HepG2 (cell line): ENCODE results near the gene CREM. TPM values are rescaled to one million over a fixed set of nuclear protein-coding genes. Genes with fewer than 3 reads are reported as not detected.
"Not testable (repeated sequence)": the region's sequence is repeated elsewhere in the genome, so short reads cannot be mapped to it uniquely, and the experiment has no call there.

Experiments used
- ATAC-seq: fragments of 200-7000 bp; cut with Tn5 transposase; 3 replicates; pipeline ENCODE4 v1.9.1; 2020; ENCODE audit warnings: mild to moderate bottlenecking, moderate library complexity
- BruUV-seq: library from RNA; stranded (reverse); fragments of 400-500 nt; replicated peaks from 2 replicates; lab custom pipeline; 2021; lab: Mats Ljungman, UMichigan
- CTCF ChIA-PET: fragments of 300-600 bp; formaldehyde crosslinking; extraction: SDS; loops from one replicate; lab custom pipeline; 2021; ENCODE audit warnings: low total read pairs, inconsistent platforms, low intra/inter-chr PET ratio; lab: Yijun Ruan, JAX
- POLR2A ChIA-PET: fragments of 350-600 bp; sonication (Branson Sonifier 250); formaldehyde crosslinking; loops from one replicate; lab custom pipeline; 2020; ENCODE audit warnings: antibody characterized with exemption, inconsistent platforms; lab: Yijun Ruan, JAX
- DNase-seq: peaks from one replicate; pipeline ENCODE4 v3.0.0-alpha.2; 2015; ENCODE audit warnings: low spot score
- FAIRE-seq: peaks from 3 replicates; lab custom pipeline; 2011; peaks lifted over from hg19 to GRCh38; lab: Jason Lieb, UNC
- H2AFZ ChIP-seq: one replicate; pipeline ENCODE4 v1.6.1; 2011; ENCODE audit warnings: low read length, inconsistent platforms
- H3K27ac ChIP-seq: fragments of 300-600 bp; 3 replicates; pipeline ENCODE4 v1.8.0; 2011; ENCODE audit warnings: mixed run types, mild to moderate bottlenecking, mixed read lengths, low read length, inconsistent platforms; ENCODE audit not compliant: insufficient read depth; ENCODE audit errors: extremely low read length
- H3K27me3 ChIP-seq, 2 experiments: fragments of 200-600 bp in 1 of 2; 2 replicates in 1 of 2; 3 replicates in 1 of 2; pipeline versions ENCODE4 v1.6.0 to v1.8.0; 2011; ENCODE audit warnings: low read length in 2 of 2, mild to moderate bottlenecking in 2 of 2, moderate library complexity in 2 of 2, inconsistent platforms in 1 of 2; ENCODE audit not compliant: insufficient read depth in 2 of 2, control insufficient read depth in 1 of 2
- H3K36me3 ChIP-seq, 2 experiments: fragments of 200-600 bp in 1 of 2; replicated peaks in 1 of 2; 2 replicates in 1 of 2; 3 replicates in 1 of 2; pipeline versions ENCODE4 v1.5.1 to v1.8.0; 2011; ENCODE audit warnings: low read length in 2 of 2, inconsistent platforms in 1 of 2; ENCODE audit not compliant: insufficient read depth in 2 of 2, control insufficient read depth in 1 of 2
- H3K4me1 ChIP-seq: 2 replicates; pipeline ENCODE4 v1.5.1; 2012; ENCODE audit warnings: low read length, inconsistent platforms; ENCODE audit not compliant: insufficient read depth
- H3K4me2 ChIP-seq: 2 replicates; pipeline ENCODE4 v1.6.0; 2011; ENCODE audit warnings: low read depth, low read length, inconsistent platforms
- H3K4me3 ChIP-seq, 3 experiments: fragments of 200-600 bp in 1 of 3; sonication (generic), shearing (Covaris generic) in 1 of 3; replicated peaks in 1 of 3; 2 replicates each; pipeline ENCODE4 v1.5.1; 2011 to 2016; ENCODE audit warnings: low read length in 3 of 3, inconsistent platforms in 2 of 3, low read depth in 2 of 3, mild to moderate bottlenecking in 2 of 3, control low read depth in 1 of 3, mixed read lengths in 1 of 3; ENCODE audit not compliant: insufficient read depth in 1 of 3
- H3K79me2 ChIP-seq: one replicate; pipeline ENCODE4 v1.6.1; 2011; ENCODE audit warnings: low read length, inconsistent platforms; ENCODE audit not compliant: insufficient read depth
- H3K9ac ChIP-seq: 2 replicates; pipeline ENCODE4 v1.6.0; 2011; ENCODE audit warnings: mild to moderate bottlenecking, low read depth, low read length, inconsistent platforms; ENCODE audit not compliant: insufficient read depth
- H3K9me3 ChIP-seq: 2 replicates; pipeline ENCODE4 v1.5.1; 2012; ENCODE audit warnings: mild to moderate bottlenecking, low read length
- H4K20me1 ChIP-seq: 2 replicates; pipeline ENCODE4 v1.6.0; 2011; ENCODE audit warnings: inconsistent platforms, mild to moderate bottlenecking, low read length, moderate library complexity; ENCODE audit not compliant: insufficient read depth
- AGO2 ChIP-seq: fragments of 200-400 bp; formaldehyde crosslinking; optimal IDR thresholded peaks from 2 replicates; pipeline ENCODE3; 2017; ENCODE audit warnings: mild to moderate bottlenecking, low read depth, low read length, moderate library complexity
- ARID4A ChIP-seq: sonication (generic); formaldehyde crosslinking; IDR thresholded peaks from 2 replicates; pipeline ENCODE4 v1.5.0; 2020; ENCODE audit warnings: mild to moderate bottlenecking, missing genetic modification reagents, borderline replicate concordance
- ATAD3A ChIP-seq: sonication (generic); formaldehyde crosslinking; IDR thresholded peaks from 2 replicates; pipeline ENCODE4 v1.4.0; 2020; ENCODE audit warnings: missing genetic modification reagents
- BCL6 ChIP-seq: IDR thresholded peaks from 2 replicates; pipeline ENCODE4 v1.6.1; 2016; ENCODE audit warnings: missing genetic modification reagents, missing compliant biosample characterization
- EEA1 ChIP-seq: sonication (generic); formaldehyde crosslinking; IDR thresholded peaks from 2 replicates; pipeline ENCODE4 v1.5.1; 2020; ENCODE audit warnings: mild to moderate bottlenecking, missing genetic modification reagents, borderline replicate concordance
- FOSL2 ChIP-seq: sonication (generic); formaldehyde crosslinking; IDR thresholded peaks from 2 replicates; pipeline ENCODE4 v1.4.0; 2020; ENCODE audit warnings: missing genetic modification reagents
- HNF4A ChIP-seq: sonication (generic); formaldehyde crosslinking; IDR thresholded peaks from 2 replicates; pipeline ENCODE4 v1.4.0; 2020; ENCODE audit warnings: missing genetic modification reagents
- KLF12 ChIP-seq: sonication (generic); formaldehyde crosslinking; IDR thresholded peaks from 2 replicates; pipeline ENCODE4 v1.4.0; 2020; ENCODE audit warnings: missing genetic modification reagents, borderline replicate concordance
- MAF1 ChIP-seq: sonication (generic); formaldehyde crosslinking; IDR thresholded peaks from 2 replicates; pipeline ENCODE4 v1.5.0; 2020; ENCODE audit warnings: missing genetic modification reagents, borderline replicate concordance
- NFATC3 ChIP-seq: sonication (generic); formaldehyde crosslinking; IDR thresholded peaks from 2 replicates; pipeline ENCODE4 v1.5.1; 2020; ENCODE audit warnings: mild to moderate bottlenecking, missing genetic modification reagents
- NFIC ChIP-seq: IDR thresholded peaks from 2 replicates; pipeline ENCODE4 v1.6.1; 2012; ENCODE audit warnings: mild to moderate bottlenecking, low read length, inconsistent platforms
- NFKBIZ ChIP-seq: IDR thresholded peaks from 2 replicates; pipeline ENCODE4 v1.6.1; 2018; ENCODE audit warnings: missing genetic modification reagents, missing compliant biosample characterization
- TOPORS ChIP-seq: sonication (generic); formaldehyde crosslinking; IDR thresholded peaks from 2 replicates; pipeline ENCODE4 v1.8.0; 2023; ENCODE audit warnings: mild to moderate bottlenecking, missing genetic modification reagents
- WIZ ChIP-seq: sonication (generic); formaldehyde crosslinking; IDR thresholded peaks from 2 replicates; pipeline ENCODE4 v1.5.1; 2020; ENCODE audit warnings: mild to moderate bottlenecking, missing genetic modification reagents
- ZBTB21 ChIP-seq: sonication (generic); formaldehyde crosslinking; IDR thresholded peaks from 2 replicates; pipeline ENCODE4 v1.4.0; 2020; ENCODE audit warnings: missing genetic modification reagents
- ZNF543 ChIP-seq: sonication (generic); formaldehyde crosslinking; IDR thresholded peaks from 2 replicates; pipeline ENCODE4 v1.4.0; 2020; ENCODE audit warnings: mild to moderate bottlenecking, missing genetic modification reagents
- ZNF652 ChIP-seq: IDR thresholded peaks from 2 replicates; pipeline ENCODE4 v1.6.1; 2016; ENCODE audit warnings: low read depth, borderline replicate concordance
- ZNF674 ChIP-seq: sonication (generic); formaldehyde crosslinking; IDR thresholded peaks from 2 replicates; pipeline ENCODE4 v1.5.0; 2020; ENCODE audit warnings: low read depth, mild to moderate bottlenecking, missing genetic modification reagents
- ZNF7 ChIP-seq: IDR thresholded peaks from 2 replicates; pipeline ENCODE4 v1.6.1; 2016; ENCODE audit warnings: missing biosample characterization, missing genetic modification reagents
- ZNF788 ChIP-seq: sonication (generic); formaldehyde crosslinking; IDR thresholded peaks from 2 replicates; pipeline ENCODE4 v1.5.0; 2020; ENCODE audit warnings: mild to moderate bottlenecking, missing genetic modification reagents, borderline replicate concordance
- ZNF841 ChIP-seq: sonication (generic); formaldehyde crosslinking; IDR thresholded peaks from 2 replicates; pipeline ENCODE4 v1.8.1; 2023; ENCODE audit warnings: missing genetic modification reagents, borderline replicate concordance
- ZSCAN22 ChIP-seq: sonication (generic); formaldehyde crosslinking; IDR thresholded peaks from 2 replicates; pipeline ENCODE4 v1.4.0; 2020; ENCODE audit warnings: mild to moderate bottlenecking, missing genetic modification reagents
- WGBS: methylation state at CpG from one replicate; pipeline ENCODE4 v1.1.6; 2017; ENCODE audit warnings: low lambda C conversion rate; 5-methylcytosine and 5-hydroxymethylcytosine counted together
- in situ Hi-C: cut with HindIII; loops from 2 replicates; pipeline ENCODE4 v1.10.0; 2017; ENCODE audit warnings: low pct_unique_long_range_greater_than_20kb; ENCODE audit not compliant: extremely low pct_ligation_motif_present
- intact Hi-C: fragments of 100-400 bp; cut with micrococcal nuclease; formaldehyde crosslinking; loops from one replicate; pipeline ENCODE4 v1.10.0; 2022; ENCODE audit not compliant: unreplicated experiment
- polyA plus RNA-seq, 8 experiments: library from polyadenylated mRNA; depleted of rRNA in 3 of 8; stranded (reverse) in 7 of 8; unstranded in 1 of 8; fragments of >200 nt; fragmentation: Illumina TruSeq in 4 of 8; extraction: Trizol in 4 of 8; gene quantifications; 2 replicates each; pipeline versions ENCODE4 v1.2.1 to v1.2.3, GENCODE V29; 2011 to 2016; ENCODE audit warnings: low read depth in 4 of 8, missing spikeins in 1 of 8, mixed read lengths in 1 of 8; ENCODE audit not compliant: insufficient read depth in 1 of 8
- total RNA-seq, 5 experiments: library from RNA; depleted of rRNA; stranded (reverse); fragments of >200 nt; fragmentation: Illumina TruSeq; extraction: Trizol; gene quantifications; 2 replicates each; pipeline ENCODE4 v1.2.3, GENCODE V29; 2016; ENCODE audit warnings: low read depth in 1 of 5

The CREM gene
- total and polyA plus RNA-seq, 2 of the 13 experiments (the other 11 are each of a cell fraction or from before 2014, with no cell fraction given) = 21.3 to 25.4 TPM

GRCh38 chr10:35216303-35216905, 89.8 kb downstream of the CREM start:
- POLR2A ChIA-PET = interaction anchor here (1.4 to 2.7 kb wide), 2 partner anchors 20 to 89 kb away, joined by 3 to 26 read pairs; partner anchors contain the start of gene CREM

GRCh38 chr10:35216956-35217355, 90.3 kb downstream of the CREM start:
- in situ Hi-C loops = loop anchor here (5.0 kb wide), 1 partner anchor 95 kb away; no protein-coding TSS in a partner anchor
- not testable (repeated sequence) for FAIRE-seq

More at GRCh38 chr10:35216303-35216905, 89.8 kb downstream of the CREM start:
- no TSS peak for BruUV-seq
- CTCF ChIA-PET = no interaction called here
- Histone ChIP-seq H2AFZ (no peak overlapping the region), H3K79me2 (no peaks in the 10 kb centered on the region), H3K4me3 (no peak overlapping the region), H3K27me3 (no peaks in the 10 kb centered on the region), H4K20me1 (no peaks in the 10 kb centered on the region), H3K9ac (no peak overlapping the region), H3K4me2 (no peak overlapping the region), H3K9me3 (no peaks in the 10 kb centered on the region), H3K27ac (no peak overlapping the region), H3K4me1 (peaks cover 64% of the 10 kb centered on the region), H3K36me3 (no peaks in the 10 kb centered on the region)
- DNase-seq (peak; percentile 29), ATAC-seq (peak; percentile 72), FAIRE-seq (no peak)
- in situ Hi-C loops = loop anchor here (5.0 kb wide), 1 partner anchor 94 kb away; no protein-coding TSS in a partner anchor
- WGBS = 44% methylated on average over 3 of the region's 6 CpGs
- no peak for TF ChIP-seq MAF1 (CRISPR knock-in tag)
- no peak for TF ChIP-seq ZSCAN22
- peak; percentile 16; the same call in 1 of the 2 replicates for TF ChIP-seq HNF4A (CRISPR knock-in tag)
- no peak for TF ChIP-seq EEA1 (CRISPR knock-in tag)
- no peak for TF ChIP-seq NFIC
- no peak for TF ChIP-seq ZNF841
- 0 out of 2 replicates have a peak, but pooled peaks have one; percentile 10 for TF ChIP-seq FOSL2 (CRISPR knock-in tag)
- TF ChIP-seq ZNF674 = no peak
- no peak for TF ChIP-seq ATAD3A (CRISPR knock-in tag)
- TF ChIP-seq WIZ (CRISPR knock-in tag) = no peak
- no peak for TF ChIP-seq AGO2
- TF ChIP-seq ZNF543 = no peak
- no peak for TF ChIP-seq ZBTB21 (CRISPR knock-in tag)
- TF ChIP-seq NFKBIZ = no peak
- no peak for TF ChIP-seq ARID4A (CRISPR knock-in tag)
- TF ChIP-seq TOPORS (CRISPR knock-in tag) = no peak
- TF ChIP-seq KLF12 = no peak
- peak; percentile 75 for TF ChIP-seq ZNF652 (CRISPR knock-in tag)
- TF ChIP-seq ZNF7 (CRISPR knock-in tag) = no peak
- TF ChIP-seq NFATC3 (CRISPR knock-in tag) = no peak
- TF ChIP-seq ZNF788 (CRISPR knock-in tag) = no peak
- TF ChIP-seq BCL6 (CRISPR knock-in tag) = no peak
- intact Hi-C loops = no loop called here

More at GRCh38 chr10:35216956-35217355, 90.3 kb downstream of the CREM start:
- ATAC-seq, intact Hi-C loops, H4K20me1 ChIP-seq, DNase-seq, H3K9ac ChIP-seq, H3K27ac ChIP-seq, H3K79me2 ChIP-seq, H2AFZ ChIP-seq, H3K9me3 ChIP-seq, BruUV-seq, H3K27me3 ChIP-seq, H3K4me2 ChIP-seq, H3K36me3 ChIP-seq, H3K4me3 ChIP-seq: not testable (repeated sequence)
- ChIA-PET POLR2A (interaction anchor here (1.4 to 2.7 kb wide), 2 partner anchors 21 to 90 kb away, joined by 3 to 26 read pairs; partner anchors contain the start of gene CREM), CTCF (interaction anchor here (2.3 kb wide), 1 partner anchor 96 kb away, joined by 22 read pairs; no protein-coding TSS in a partner anchor)
- peaks cover 62% of the 10 kb centered on the region for H3K4me1 ChIP-seq
- WGBS = 55% methylated on average over 9 of the region's 9 CpGs
